HCT116 (cell line): Measurements from ENCODE around the gene NF2. TPM values are rescaled to one million over a fixed set of nuclear protein-coding genes. Genes with fewer than 3 reads are reported as not detected.

ENCODE experiments used
- ATAC-seq: fragments of 200-7000 bp; cut with Tn5 transposase; 2 replicates; pipeline ENCODE4 v1.9.1; 2020; ENCODE audit warnings: mild to moderate bottlenecking, moderate library complexity
- BruUV-seq: library from RNA; stranded (reverse); fragments of 400-500 nt; replicated peaks from 2 replicates; lab custom pipeline; 2021; lab: Mats Ljungman, UMichigan
- CTCF ChIA-PET: fragments of 300-600 bp; sonication (Branson Sonifier 250); formaldehyde crosslinking; loops from one replicate; lab custom pipeline; 2021; ENCODE audit warnings: antibody characterized with exemption; lab: Charles Lee
- POLR2A ChIA-PET: fragments of 300-600, 350-600 bp; sonication (Branson Sonifier 250); formaldehyde crosslinking; loops from one replicate; lab custom pipeline; 2021; ENCODE audit warnings: antibody characterized with exemption; lab: Charles Lee
- RAD21 ChIA-PET, 2 experiments: fragments of 300-600 bp; sonication (Branson Sonifier 250); formaldehyde crosslinking; loops; one replicate each; lab custom pipeline; 2023; ENCODE audit warnings: low total read pairs in 2 of 2; ENCODE audit not compliant: uncharacterized antibody in 2 of 2, unreplicated experiment in 2 of 2, low non-redundant PET in 1 of 2; lab: Charles Lee
- DNase-seq: peaks from one replicate; pipeline ENCODE4 v3.0.0-alpha.2; 2010; ENCODE audit warnings: low read depth, low spot score
- H2AFZ ChIP-seq: fragments of 200-600 bp; shearing (Covaris generic), sonication (generic); 2 replicates; pipeline ENCODE4 v1.6.1; 2017; ENCODE audit warnings: low read depth, mixed run types, mixed read lengths, antibody characterized with exemption, low read length; ENCODE audit not compliant: poor library complexity, severe bottlenecking
- H3K27ac ChIP-seq: 2 replicates; pipeline ENCODE4 v1.5.1; 2012; ENCODE audit warnings: low read depth, low read length
- H3K27me3 ChIP-seq: fragments of 200-600 bp; sonication (generic); 2 replicates; pipeline ENCODE4 v1.6.1; 2016; ENCODE audit warnings: mixed run types, low read length, mixed read lengths; ENCODE audit not compliant: insufficient read depth
- H3K36me3 ChIP-seq, 2 experiments: fragments of 200-500 bp in 1 of 2; fragments of 200-600 bp in 1 of 2; sonication (Bioruptor generic) in 1 of 2; sonication (generic) in 1 of 2; 2 replicates each; pipeline versions ENCODE4 v1.5.1 to v1.6.1; 2014 to 2016; ENCODE audit warnings: low read length in 2 of 2, inconsistent platforms in 1 of 2, mixed read lengths in 1 of 2, mixed run types in 1 of 2; ENCODE audit not compliant: insufficient read depth in 2 of 2, control insufficient read depth in 1 of 2
- H3K4me1 ChIP-seq, 2 experiments: fragments of 200-600 bp in 1 of 2; sonication (generic) in 1 of 2; 2 replicates each; pipeline versions ENCODE4 v1.5.1 to v1.6.1; 2012 to 2017; ENCODE audit warnings: low read length in 2 of 2, inconsistent platforms in 1 of 2, mild to moderate bottlenecking in 1 of 2, mixed read lengths in 1 of 2, mixed run types in 1 of 2, moderate library complexity in 1 of 2; ENCODE audit not compliant: insufficient read depth in 2 of 2, control insufficient read depth in 1 of 2
- H3K4me2 ChIP-seq: fragments of 200-600 bp; sonication (generic); 2 replicates; pipeline ENCODE4 v1.6.1; 2017; ENCODE audit warnings: mixed run types, low read length, mixed read lengths
- H3K4me3 ChIP-seq, 2 experiments: fragments of 200-600 bp in 1 of 2; sonication (generic) in 1 of 2; replicated peaks in 1 of 2; 2 replicates each; pipeline ENCODE4 v1.5.1; 2011 to 2016; ENCODE audit warnings: low read length in 2 of 2, control low read depth in 1 of 2, low read depth in 1 of 2, mild to moderate bottlenecking in 1 of 2, mixed read lengths in 1 of 2, mixed run types in 1 of 2
- H3K79me2 ChIP-seq: fragments of 200-600 bp; sonication (generic); 2 replicates; pipeline ENCODE4 v1.6.1; 2017; ENCODE audit warnings: mild to moderate bottlenecking, mixed run types, low read length, moderate library complexity, mixed read lengths; ENCODE audit not compliant: insufficient read depth
- H3K9ac ChIP-seq: fragments of 200-600 bp; sonication (generic); 2 replicates; pipeline ENCODE4 v1.6.1; 2016; ENCODE audit warnings: low read length, mixed read lengths
- H3K9me2 ChIP-seq: fragments of 200-600 bp; sonication (generic), shearing (Covaris generic); 2 replicates; pipeline ENCODE4 v1.6.1; 2017; ENCODE audit warnings: mixed run types, mild to moderate bottlenecking, moderate library complexity; ENCODE audit not compliant: insufficient read depth
- H3K9me3 ChIP-seq, 2 experiments: fragments of 200-500 bp in 1 of 2; fragments of 200-600 bp in 1 of 2; sonication (Bioruptor generic) in 1 of 2; sonication (generic) in 1 of 2; 2 replicates each; pipeline ENCODE4 v1.6.1; 2014 to 2017; ENCODE audit warnings: low read length in 2 of 2, mixed read lengths in 2 of 2, inconsistent platforms in 1 of 2, low read depth in 1 of 2, mild to moderate bottlenecking in 1 of 2, mixed run types in 1 of 2, moderate library complexity in 1 of 2; ENCODE audit not compliant: control insufficient read depth in 1 of 2, insufficient read depth in 1 of 2
- H4K20me1 ChIP-seq: fragments of 200-600 bp; sonication (generic), shearing (Covaris generic); 2 replicates; pipeline ENCODE4 v1.6.1; 2017; ENCODE audit warnings: mixed run types, mild to moderate bottlenecking, moderate library complexity; ENCODE audit not compliant: insufficient read depth
- ATF3 ChIP-seq: IDR thresholded peaks from 2 replicates; pipeline ENCODE4 v1.6.1; 2012
- CBX3 ChIP-seq: IDR thresholded peaks from 2 replicates; pipeline ENCODE4 v1.6.1; 2012; ENCODE audit warnings: low read depth
- CEBPB ChIP-seq: IDR thresholded peaks from 2 replicates; pipeline ENCODE4 v1.6.1; 2012; ENCODE audit warnings: low read depth
- CTCF ChIP-seq, 3 experiments: fragments of 200-600 bp in 1 of 3; sonication (generic) in 1 of 3; IDR thresholded peaks in 2 of 3; conservative IDR thresholded peaks in 1 of 3; 2 replicates each; pipeline ENCODE4 v1.5.1; 2012 to 2017; ENCODE audit warnings: low read depth in 2 of 3, low read length in 2 of 3, antibody characterized with exemption in 1 of 3, borderline replicate concordance in 1 of 3, control low read depth in 1 of 3, mild to moderate bottlenecking in 1 of 3, mixed read lengths in 1 of 3, mixed run types in 1 of 3, moderate library complexity in 1 of 3; ENCODE audit not compliant: insufficient read depth in 1 of 3
- EGR1 ChIP-seq: IDR thresholded peaks from 2 replicates; pipeline ENCODE4 v1.6.1; 2012; ENCODE audit warnings: low read depth
- EZH2phosphoT487 ChIP-seq: fragments of 200-600 bp; IDR thresholded peaks from 2 replicates; pipeline ENCODE4 v1.6.1; 2018; ENCODE audit warnings: antibody characterized with exemption, borderline replicate concordance
- JUND ChIP-seq: IDR thresholded peaks from 2 replicates; pipeline ENCODE4 v1.6.1; 2012
- POLR2A ChIP-seq: IDR thresholded peaks from 2 replicates; pipeline ENCODE4 v1.7.0; 2011; ENCODE audit warnings: borderline replicate concordance; ENCODE audit not compliant: insufficient read depth, insufficient read length; ENCODE audit errors: extremely low read depth
- POLR2AphosphoS5 ChIP-seq: IDR thresholded peaks from 2 replicates; pipeline ENCODE4 v1.6.1; 2011; ENCODE audit warnings: mild to moderate bottlenecking, low read depth, low read length, moderate library complexity
- RAD21 ChIP-seq: IDR thresholded peaks from 2 replicates; pipeline ENCODE4 v1.6.1; 2012; ENCODE audit warnings: low read depth, mild to moderate bottlenecking
- REST ChIP-seq: IDR thresholded peaks from 2 replicates; pipeline ENCODE4 v1.6.1; 2012; ENCODE audit warnings: low read depth
- SIN3A ChIP-seq: IDR thresholded peaks from 2 replicates; pipeline ENCODE4 v1.6.1; 2012; ENCODE audit warnings: low read depth
- SP1 ChIP-seq: IDR thresholded peaks from 2 replicates; pipeline ENCODE4 v1.6.1; 2012; ENCODE audit warnings: low read depth
- SRF ChIP-seq: IDR thresholded peaks from 2 replicates; pipeline ENCODE4 v1.6.1; 2012; ENCODE audit warnings: low read depth
- TCF7L2 ChIP-seq: IDR thresholded peaks from 2 replicates; pipeline ENCODE4 v1.7.0; 2011; ENCODE audit warnings: borderline replicate concordance, inconsistent platforms; ENCODE audit not compliant: insufficient read depth, insufficient read length; ENCODE audit errors: extremely low read depth
- YY1 ChIP-seq: IDR thresholded peaks from 2 replicates; pipeline ENCODE4 v1.6.1; 2011; ENCODE audit warnings: low read length, low read depth, moderate library complexity, mild to moderate bottlenecking; ENCODE audit not compliant: insufficient replicate concordance; ENCODE audit errors: extremely low read depth
- ZBTB33 ChIP-seq: IDR thresholded peaks from 2 replicates; pipeline ENCODE4 v1.6.1; 2011; ENCODE audit warnings: mild to moderate bottlenecking, low read length, moderate library complexity; ENCODE audit not compliant: insufficient replicate concordance; ENCODE audit errors: extremely low read depth
- ZFX ChIP-seq: fragments of 450-650 bp; IDR thresholded peaks from 2 replicates; pipeline ENCODE4 v1.6.1; 2017
- ZNF274 ChIP-seq: fragments of 200-500 bp; sonication (Bioruptor generic); IDR thresholded peaks from 2 replicates; pipeline ENCODE4 v1.6.1; 2014; ENCODE audit warnings: mild to moderate bottlenecking, low read depth, low read length, inconsistent platforms
- intact Hi-C: fragments of 100-400 bp; cut with micrococcal nuclease; formaldehyde crosslinking; loops from 2 replicates; pipeline ENCODE4 v1.10.0; 2022
- total RNA-seq: library from RNA; stranded (reverse); gene quantifications from one replicate; pipeline ENCODE4 v1.2.1, GENCODE V29; 2021; ENCODE audit not compliant: unreplicated experiment

Gene NF2
- total RNA-seq, 1 experiment from 2014 or later: 70.2 TPM

- ChIA-PET CTCF (no interaction called here), RAD21 (no interaction called here), POLR2A (no interaction called here)
- no peak overlapping the region for H2AFZ ChIP-seq
- H3K27ac ChIP-seq: no peak overlapping the region
- no peak overlapping the region for H3K9ac ChIP-seq
- no peak overlapping the region for H3K4me3 ChIP-seq
- intact Hi-C loops: no loop called here
- no peak overlapping the region for H3K4me2 ChIP-seq
- BruUV-seq: no TSS peak
- ATAC-seq: no peak
- H3K79me2 ChIP-seq: no peaks in the 10 kb centered on the region
- no peaks in the 10 kb centered on the region for H3K9me3 ChIP-seq
- H3K27me3 ChIP-seq: no peaks in the 10 kb centered on the region
- no peaks in the 10 kb centered on the region for H3K36me3 ChIP-seq
- no peaks in the 10 kb centered on the region for H3K9me2 ChIP-seq
- no peak for TF ChIP-seq ZNF274
- no peak for TF ChIP-seq EGR1
- no peak for TF ChIP-seq SP1
- TF ChIP-seq ZFX: no peak
- TF ChIP-seq ATF3: no peak
- TF ChIP-seq JUND: no peak
- no peak for TF ChIP-seq CEBPB
- TF ChIP-seq CBX3: no peak
- TF ChIP-seq TCF7L2: no peak
- TF ChIP-seq ZBTB33: no peak
- no peak for TF ChIP-seq SRF
- TF ChIP-seq CTCF (IDR thresholded peaks at IDR 0.05 in 2 of 3, conservative IDR thresholded peaks at IDR 0.05 in 1 of 3; ENCODE audit: borderline replicate concordance in 1 of 3, insufficient read depth in 1 of 3, low read depth in 2 of 3, low read length in 2 of 3): no peak
- no peak for TF ChIP-seq POLR2A
- no peak for TF ChIP-seq POLR2AphosphoS5
- no peak for TF ChIP-seq REST
- TF ChIP-seq EZH2phosphoT487: no peak
- TF ChIP-seq SIN3A: no peak
- no peak for TF ChIP-seq RAD21
- no peak for TF ChIP-seq YY1
- no peak for DNase-seq
- H3K4me1 ChIP-seq: peaks cover 3 to 6% of the 10 kb centered on the region in 2 experiments; a peak in 3 of 4 replicates
- H4K20me1 ChIP-seq: no peaks in the 10 kb centered on the region
Measured at GRCh38 chr22:29695129-29695926, 91.9 kb downstream of the NF2 start.
